NB4 (cell line): ENCODE results near the gene PHYHIPL.

ENCODE experiments used
- DNase-seq: peaks from one replicate; pipeline ENCODE4 v3.0.0; 2010; ENCODE audit warnings: low read depth
- H3K4me3 ChIP-seq: one replicate; pipeline ENCODE4 v1.5.1; 2011; ENCODE audit warnings: mild to moderate bottlenecking, low read depth, low read length, moderate library complexity
- CTCF ChIP-seq: IDR thresholded peaks from one replicate; pipeline ENCODE4 v1.5.1; 2012; ENCODE audit warnings: low read depth, low read length
- MYC ChIP-seq: IDR thresholded peaks from 2 replicates; pipeline ENCODE4 v1.6.1; 2011; ENCODE audit warnings: low read depth, low read length
- POLR2A ChIP-seq: IDR thresholded peaks from 2 replicates; pipeline ENCODE4 v1.6.1; 2011; ENCODE audit warnings: mild to moderate bottlenecking; ENCODE audit not compliant: insufficient read length; ENCODE audit errors: extremely low read depth
- TF ChIP-seq, protein P1 (sequence below): IDR thresholded peaks from 2 replicates; pipeline ENCODE4 v1.6.1; 2011; ENCODE audit warnings: low read depth, low read length

PHYHIPL gene

GRCh38 chr10:59240582-59241183 lies 64.2 kb downstream of the PHYHIPL start:
- peak; percentile 47 for DNase-seq
- no peak overlapping the region for H3K4me3 ChIP-seq
- peak; percentile 29 for TF ChIP-seq CTCF
- TF ChIP-seq MYC, result no peak
- TF ChIP-seq, protein P1, sequence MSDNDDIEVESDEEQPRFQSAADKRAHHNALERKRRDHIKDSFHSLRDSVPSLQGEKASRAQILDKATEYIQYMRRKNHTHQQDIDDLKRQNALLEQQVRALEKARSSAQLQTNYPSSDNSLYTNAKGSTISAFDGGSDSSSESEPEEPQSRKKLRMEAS, result no peak
- TF ChIP-seq POLR2A, result no peak

GRCh38 chr10:59242057-59242456 lies 65.6 kb downstream of the PHYHIPL start:
- H3K4me3 ChIP-seq, result no peak overlapping the region
- DNase-seq, result no peak
- TF ChIP-seq POLR2A (no peak), MYC (no peak), CTCF (no peak)
- TF ChIP-seq, protein P1, result no peak

GRCh38 chr10:59242991-59243390 lies 66.5 kb downstream of the PHYHIPL start:
- no peak for DNase-seq
- TF ChIP-seq MYC, result no peak
- no peak for TF ChIP-seq POLR2A
- no peak overlapping the region for H3K4me3 ChIP-seq

- no peak overlapping the region for H3K4me3 ChIP-seq
- DNase-seq, result no peak
- TF ChIP-seq MYC, result no peak
These were observed 67.3 kb downstream of the PHYHIPL start for GRCh38 chr10:59243611-59244195.

DNA sequence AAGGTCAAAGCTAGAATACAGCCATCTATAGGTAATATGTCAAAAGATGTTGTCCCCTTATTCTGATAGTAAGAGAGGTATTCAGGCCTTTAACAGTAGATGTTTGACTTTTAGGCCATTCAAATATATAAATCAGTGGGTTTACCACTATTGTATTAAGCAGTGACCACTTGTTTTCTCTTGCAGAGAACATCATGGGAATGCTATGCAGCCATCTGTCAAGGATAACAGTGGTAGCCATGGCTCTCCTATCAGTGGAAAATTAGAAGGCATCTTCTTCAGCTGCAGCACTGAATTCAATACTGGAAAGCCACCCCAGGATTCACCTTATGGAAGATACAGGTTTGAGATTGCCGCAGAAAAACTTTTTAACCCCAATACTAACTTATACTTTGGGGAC lies 68.4 kb downstream of the PHYHIPL start:
- no peak overlapping the region for H3K4me3 ChIP-seq
- no peak for DNase-seq
- TF ChIP-seq POLR2A, result no peak
- TF ChIP-seq, protein P1, result no peak
- no peak for TF ChIP-seq CTCF
- no peak for TF ChIP-seq MYC

DNA sequence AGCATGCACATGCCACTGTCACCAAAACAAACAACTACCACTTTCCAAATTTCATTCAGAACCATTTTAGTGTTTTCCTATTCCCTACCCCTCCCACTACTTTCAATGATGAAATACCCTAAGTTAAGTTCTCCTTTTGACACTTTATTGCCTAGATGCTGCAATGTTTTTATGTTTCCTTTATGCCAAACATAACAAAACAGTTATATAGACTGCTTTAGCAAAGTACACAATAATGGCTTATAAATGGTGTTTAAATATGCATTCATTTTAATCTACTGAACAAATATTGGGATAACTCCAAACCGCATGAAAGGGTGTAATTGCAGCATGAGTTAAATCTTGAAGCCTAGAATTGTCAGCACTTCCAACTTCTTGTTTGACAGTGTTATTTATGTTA lies 69.2 kb downstream of the PHYHIPL start:
- peak; percentile 10 for DNase-seq
- TF ChIP-seq POLR2A (no peak), CTCF (no peak), MYC (no peak)
- TF ChIP-seq, protein P1, result no peak
- no peak overlapping the region for H3K4me3 ChIP-seq

GRCh38 chr10:59252491-59252890 lies 76.0 kb downstream of the PHYHIPL start:
- DNase-seq, result no peak
- TF ChIP-seq POLR2A, result no peak
- TF ChIP-seq CTCF, result no peak
- TF ChIP-seq, protein P1, result no peak
- no peak for TF ChIP-seq MYC

More at GRCh38 chr10:59252491-59252890, 76.0 kb downstream of the PHYHIPL start:
- H3K4me3 ChIP-seq, result no peak overlapping the region
